ENCODE results near the gene CCL27.

Gene CCL27

DNA sequence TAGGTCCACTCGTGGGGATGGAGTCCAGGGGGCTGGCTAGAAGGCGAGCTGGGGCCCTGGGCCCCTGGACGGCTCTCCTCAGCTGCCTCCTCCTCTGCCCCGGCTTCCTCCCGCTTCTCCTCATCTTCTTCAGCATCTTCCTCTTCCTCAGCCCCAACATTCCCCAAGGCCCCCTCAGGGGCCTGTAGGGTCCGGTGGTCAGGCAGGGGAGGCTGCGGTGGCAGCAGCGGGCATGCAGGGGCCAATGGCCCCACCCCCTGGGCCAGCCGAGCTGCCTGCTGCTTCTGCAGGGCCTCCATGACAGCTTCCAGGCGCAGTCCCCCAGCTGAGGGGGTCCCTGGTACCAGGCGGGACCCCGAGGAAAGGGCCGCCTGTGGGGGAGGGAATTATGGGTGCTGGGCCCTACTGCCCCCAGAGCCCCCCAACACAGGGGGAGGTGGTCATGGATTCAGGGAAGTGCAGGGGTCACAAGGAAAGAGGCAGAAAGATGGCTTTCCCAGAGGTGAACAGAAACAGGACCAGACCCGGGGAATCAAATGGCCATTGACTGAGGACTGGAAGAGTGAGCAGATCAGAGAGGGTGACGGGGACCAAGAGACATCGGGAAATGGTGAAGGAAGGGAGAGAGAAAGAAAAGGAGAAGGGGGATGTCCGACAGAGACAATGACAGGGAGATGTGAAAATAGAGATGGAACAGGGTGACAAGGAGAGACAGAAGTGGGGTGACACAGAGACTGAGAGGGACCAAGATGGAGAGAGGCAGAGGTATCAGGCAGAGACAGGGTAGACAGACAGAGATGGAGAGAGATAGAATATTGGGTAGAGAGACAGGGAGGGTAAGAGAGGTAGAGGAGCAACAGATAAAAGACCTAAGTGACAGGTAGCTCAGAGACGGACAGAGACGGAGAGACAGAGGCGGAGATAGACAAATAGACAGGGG lies 34.5 kb downstream of the CCL27 start:
- no peak for DNase-seq (ENCODE audit: low spot score)

DNA sequence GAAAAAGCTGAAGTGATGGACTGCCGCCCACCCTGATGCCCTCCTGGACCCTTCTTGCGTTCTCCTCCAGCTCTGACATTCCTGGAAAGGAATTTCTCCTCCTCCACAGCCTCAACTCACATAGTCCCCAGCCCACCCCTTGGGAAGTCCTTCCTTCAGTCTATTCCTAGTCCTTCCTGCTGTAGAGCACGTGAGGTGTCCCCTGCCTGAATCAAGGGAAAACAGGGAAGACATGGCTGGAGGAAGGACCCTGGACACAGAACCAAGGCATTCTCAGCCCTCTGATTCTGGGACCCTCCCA lies 37.3 kb downstream of the CCL27 start:
- no peak for DNase-seq (ENCODE audit: low spot score)

DNA sequence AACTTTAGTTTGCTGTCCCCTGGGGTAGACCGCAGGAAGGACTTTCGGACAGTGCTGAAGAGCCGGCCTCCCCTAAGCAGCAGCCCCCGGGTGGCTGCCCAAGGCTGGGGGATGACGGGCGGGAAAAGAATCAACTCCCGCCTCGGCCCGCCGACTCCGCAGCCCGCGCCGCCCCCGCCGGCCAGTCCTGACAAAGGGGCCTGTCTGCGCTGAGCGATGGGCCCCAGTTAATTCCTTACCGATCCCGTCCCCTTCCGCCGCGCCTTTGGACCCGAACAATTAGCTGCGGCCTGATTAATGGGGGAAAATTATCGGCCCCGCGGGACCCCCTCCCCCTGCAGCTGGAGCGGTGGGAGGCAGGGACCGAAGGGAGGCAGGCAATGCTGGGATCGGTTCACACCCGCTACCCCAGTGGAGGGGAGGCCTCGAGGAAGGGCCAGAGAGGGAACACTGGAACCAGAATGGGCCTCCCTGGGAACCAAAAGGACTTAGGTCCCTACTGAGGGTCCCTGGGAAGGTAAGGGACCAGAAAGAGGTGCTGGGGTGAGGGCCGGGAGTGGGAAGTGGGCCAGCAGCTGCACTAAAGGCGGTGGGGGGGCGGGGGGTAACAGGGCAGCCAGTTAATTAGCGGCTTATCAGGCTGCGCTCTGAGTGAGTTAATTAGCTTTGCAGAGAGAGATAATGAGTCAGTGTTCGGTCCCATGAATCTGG lies 37.8 kb downstream of the CCL27 start:
- DNase-seq (ENCODE audit: low spot score) = no peak

DNA sequence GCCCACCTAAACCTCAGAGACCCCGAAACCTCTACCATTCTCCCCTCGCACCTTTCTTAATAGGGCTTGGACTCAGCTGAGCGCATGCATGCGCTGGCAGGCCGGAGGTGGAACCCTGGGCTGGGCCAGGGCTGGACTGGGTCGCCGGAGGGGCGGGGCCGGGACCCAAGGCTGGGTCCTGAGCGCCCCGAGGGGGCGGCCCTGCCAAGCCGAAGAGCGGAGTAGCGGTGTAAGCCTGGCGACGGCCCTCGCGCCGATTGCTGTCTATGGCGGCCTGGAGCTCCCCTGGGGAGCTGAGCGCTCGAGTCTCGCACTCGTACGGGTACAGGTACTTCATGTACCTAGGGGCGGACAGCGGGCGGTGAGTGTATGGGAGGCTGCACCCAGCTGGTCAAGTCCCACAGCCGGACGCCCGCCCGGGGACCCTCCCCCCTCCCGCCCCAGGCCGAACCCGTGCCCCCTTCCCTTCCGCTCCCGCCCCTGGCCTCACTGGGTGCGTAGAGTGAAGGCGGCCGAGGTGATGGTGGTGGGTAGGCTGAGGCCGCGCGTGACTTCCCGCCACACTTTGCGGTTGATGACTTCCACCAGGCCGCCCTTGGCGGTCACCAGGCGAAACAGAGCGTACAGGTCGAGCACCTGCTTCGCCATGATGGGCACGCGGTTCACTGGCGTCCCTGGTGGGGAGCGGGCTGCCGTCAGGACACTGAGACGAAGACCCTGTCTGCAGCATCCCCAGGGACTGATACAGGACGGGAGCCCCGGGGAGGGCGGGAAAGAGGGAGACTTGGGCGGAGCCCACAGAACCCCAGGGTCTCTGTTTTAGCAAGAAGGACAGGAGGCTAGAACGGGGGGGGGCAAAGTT lies 38.9 kb downstream of the CCL27 start:
- DNase-seq (ENCODE audit: low spot score) = no peak

DNA sequence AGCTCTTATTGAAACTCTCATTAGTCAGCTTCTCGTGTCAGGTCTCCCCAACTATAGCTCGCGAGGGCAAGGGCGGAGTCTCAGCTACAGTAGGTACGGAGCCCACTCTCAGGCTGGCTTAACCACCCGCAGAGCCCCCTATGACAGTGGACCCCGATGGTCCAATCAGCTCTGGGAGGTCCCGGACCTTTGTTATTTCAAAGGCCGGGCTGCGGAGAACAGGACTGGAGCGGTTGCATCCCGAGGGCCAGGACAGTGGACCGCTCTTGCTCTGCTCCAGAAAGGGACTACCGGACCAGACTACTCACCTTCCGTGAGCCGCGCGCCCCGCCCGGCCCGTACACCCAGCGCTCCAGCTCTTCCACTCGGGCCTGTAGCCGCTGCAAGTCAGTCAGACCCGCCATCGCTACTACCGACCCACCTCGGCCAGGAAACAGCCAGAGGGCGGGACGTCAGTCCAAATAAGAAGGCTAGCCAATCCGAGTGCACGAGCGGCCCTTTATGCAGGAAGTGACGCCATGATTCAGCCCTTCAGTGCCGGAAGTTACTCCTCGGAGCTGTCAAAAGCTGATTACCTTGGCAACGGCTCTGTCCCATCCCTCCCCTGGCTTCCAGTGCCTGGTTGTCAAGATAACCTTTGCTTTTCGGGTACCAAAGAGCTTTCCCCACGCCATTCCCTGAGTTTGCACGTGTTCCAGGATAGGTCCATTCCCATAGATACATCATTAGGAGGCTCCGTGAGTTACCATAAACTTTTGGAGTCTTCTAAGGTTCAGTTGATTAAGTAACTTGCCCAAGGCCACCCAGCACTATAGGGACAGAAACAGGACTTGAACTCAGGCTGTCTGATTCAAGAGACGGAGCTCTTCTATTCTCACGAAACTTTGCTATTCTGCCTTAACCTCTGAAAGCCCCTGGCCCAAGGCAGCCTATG lies 42.1 kb downstream of the CCL27 start, which contains the start of gene DCTN3:
Gene DCTN3 (minus strand): TSS at position 435 of the 934 bp plus-strand sequence. CDS start 31 bp downstream, at position 404.
- DNase-seq (ENCODE audit: low spot score) = peak; percentile 96

DNA sequence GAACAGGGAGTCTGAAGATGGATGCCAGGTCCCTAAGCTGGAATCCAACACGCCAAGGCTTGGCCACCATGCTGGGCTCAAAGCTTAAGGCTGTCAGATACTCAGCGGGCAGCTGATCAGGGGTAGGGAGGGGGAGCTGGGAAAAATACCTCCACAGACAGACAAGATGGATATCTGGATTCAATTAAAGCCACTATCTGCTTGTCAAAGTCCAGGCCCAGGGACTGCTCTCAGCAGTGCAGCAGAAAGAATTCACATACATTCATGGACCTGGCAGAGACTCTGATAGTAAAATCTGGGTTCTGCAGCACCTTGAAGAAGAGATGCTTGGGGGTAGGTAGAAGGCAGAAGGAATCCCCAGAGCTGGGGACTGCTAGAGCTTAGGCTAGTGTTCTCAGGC lies 47.3 kb downstream of the CCL27 start:
- no peak for DNase-seq (ENCODE audit: low spot score)

DNA sequence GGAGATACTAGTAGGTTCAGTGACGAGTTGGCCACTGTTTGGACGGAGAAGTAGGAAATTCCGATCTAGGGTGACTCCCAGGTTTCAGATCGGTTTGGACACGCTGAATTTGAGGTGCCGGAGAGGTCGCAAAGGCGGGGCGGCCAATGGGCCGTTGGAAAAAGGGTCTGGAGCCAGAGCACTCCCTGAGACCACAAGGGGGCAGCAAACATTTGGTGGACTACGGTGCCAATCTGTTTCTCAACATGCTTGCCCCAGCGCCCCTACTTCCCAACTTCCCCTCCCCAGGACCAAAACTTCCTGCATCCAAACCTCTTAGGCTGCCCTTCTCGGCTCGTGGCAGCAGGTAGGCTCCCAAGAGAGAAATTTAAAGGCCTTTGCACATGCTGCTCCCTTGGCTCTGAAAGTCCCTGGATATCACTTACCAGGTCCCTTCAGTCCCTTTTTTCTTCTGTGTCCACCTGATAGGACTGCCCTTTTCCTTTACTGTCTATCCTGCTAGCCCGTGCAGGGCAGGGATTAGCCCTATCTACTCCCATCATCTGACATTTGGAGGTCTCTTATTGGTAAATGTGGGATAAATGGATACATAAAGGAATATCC lies 49.6 kb downstream of the CCL27 start:
- DNase-seq (ENCODE audit: low spot score) = peak; percentile 77
